GM23338 (cell line): Measurements from ENCODE around the gene PDE4D. TPM values are rescaled to one million over a fixed set of nuclear protein-coding genes. Genes with fewer than 3 reads are reported as not detected.

Source experiments
- ATAC-seq: fragments of 200-7000 bp; cut with Tn5 transposase; 3 replicates; pipeline ENCODE4 v1.9.1; 2020
- DNase-seq: peaks from one replicate; pipeline ENCODE4 v3.0.0-alpha.2; 2015; ENCODE audit warnings: low spot score
- H2AFZ ChIP-seq: fragments of 200-600 bp; sonication (generic); 2 replicates; pipeline ENCODE4 v1.8.0; 2016; ENCODE audit warnings: antibody characterized with exemption, mild to moderate bottlenecking, moderate library complexity
- H3F3A ChIP-seq: fragments of 200-600 bp; sonication (generic); replicated peaks from 2 replicates; pipeline ENCODE4 v1.8.0; 2017; ENCODE audit warnings: antibody characterized with exemption, mixed run types, low read depth
- H3K27ac ChIP-seq: fragments of 200-600 bp; sonication (generic); 2 replicates; pipeline ENCODE4 v1.6.1; 2016; ENCODE audit warnings: low read depth
- H3K27me3 ChIP-seq: fragments of 200-600 bp; sonication (generic); 2 replicates; pipeline ENCODE4 v1.8.0; 2016; ENCODE audit warnings: mild to moderate bottlenecking, mixed run types, moderate library complexity; ENCODE audit not compliant: insufficient read depth
- H3K36me3 ChIP-seq: fragments of 200-600 bp; sonication (generic); 2 replicates; pipeline ENCODE4 v1.8.0; 2016; ENCODE audit warnings: mild to moderate bottlenecking; ENCODE audit not compliant: insufficient read depth
- H3K4me1 ChIP-seq: fragments of 200-600 bp; sonication (generic); 2 replicates; pipeline ENCODE4 v1.8.0; 2016; ENCODE audit warnings: mild to moderate bottlenecking, moderate library complexity; ENCODE audit not compliant: insufficient read depth
- H3K4me2 ChIP-seq: fragments of 200-600 bp; sonication (generic); 2 replicates; pipeline ENCODE4 v1.7.1; 2017; ENCODE audit warnings: mixed run types
- H3K4me3 ChIP-seq: fragments of 200-600 bp; sonication (generic); 2 replicates; pipeline ENCODE4 v1.6.1; 2016; ENCODE audit warnings: mixed run types
- H3K79me2 ChIP-seq: fragments of 200-600 bp; sonication (generic); replicated peaks from 2 replicates; pipeline ENCODE4 v1.8.0; 2017; ENCODE audit warnings: mild to moderate bottlenecking; ENCODE audit not compliant: insufficient read depth
- H3K9me2 ChIP-seq: fragments of 200-600 bp; sonication (generic); 2 replicates; pipeline ENCODE4 v1.8.0; 2017; ENCODE audit not compliant: insufficient read depth
- H4K20me1 ChIP-seq: fragments of 200-600 bp; sonication (generic); replicated peaks from 2 replicates; pipeline ENCODE4 v1.8.0; 2017; ENCODE audit warnings: mild to moderate bottlenecking; ENCODE audit not compliant: insufficient read depth
- H3K27ac Mint-ChIP-seq: 2 replicates; pipeline ENCODE4 v1.8.0; 2020; ENCODE audit warnings: inconsistent platforms, mild to moderate bottlenecking, moderate library complexity, mixed read lengths
- H3K27me3 Mint-ChIP-seq: 3 replicates; pipeline ENCODE4 v1.8.0; 2022; ENCODE audit warnings: low read depth, mild to moderate bottlenecking, moderate library complexity, mixed read lengths, inconsistent platforms; ENCODE audit not compliant: insufficient read depth, poor library complexity
- H3K36me3 Mint-ChIP-seq: 3 replicates; pipeline ENCODE4 v1.8.0; 2021; ENCODE audit warnings: low read depth, mild to moderate bottlenecking, inconsistent platforms, moderate library complexity, mixed read lengths
- H3K4me1 Mint-ChIP-seq: 3 replicates; pipeline ENCODE4 v1.8.0; 2020; ENCODE audit warnings: mild to moderate bottlenecking, inconsistent platforms, mixed read lengths
- H3K4me3 Mint-ChIP-seq: 3 replicates; pipeline ENCODE4 v1.8.0; 2021; ENCODE audit warnings: moderate library complexity, mild to moderate bottlenecking, inconsistent platforms, mixed read lengths
- H3K9me3 Mint-ChIP-seq: 3 replicates; pipeline ENCODE4 v1.8.0; 2020; ENCODE audit warnings: moderate library complexity, mild to moderate bottlenecking, inconsistent platforms, mixed read lengths
- CTCF ChIP-seq, 2 experiments: fragments of 200-600 bp in 1 of 2; sonication (generic) in 1 of 2; conservative IDR thresholded peaks; 2 replicates each; pipeline versions ENCODE4 v1.5.1 to v1.6.1; 2016 to 2017; ENCODE audit warnings: antibody characterized with exemption in 2 of 2, low read depth in 2 of 2, mild to moderate bottlenecking in 2 of 2, moderate library complexity in 1 of 2
- ETS1 ChIP-seq: IDR thresholded peaks from 2 replicates; pipeline ENCODE4 v1.6.1; 2016; ENCODE audit warnings: antibody characterized with exemption
- EZH2 ChIP-seq: fragments of 200-600 bp; sonication (generic); IDR thresholded peaks from one replicate; pipeline ENCODE4 v1.8.0; 2017; ENCODE audit warnings: antibody characterized with exemption, mild to moderate bottlenecking, low read depth; ENCODE audit not compliant: unreplicated experiment
- EZH2phosphoT487 ChIP-seq: fragments of 200-600 bp; sonication (generic); IDR thresholded peaks from one replicate; pipeline ENCODE4 v1.8.1; 2018; ENCODE audit warnings: antibody characterized with exemption; ENCODE audit not compliant: unreplicated experiment
- NANOG ChIP-seq: IDR thresholded peaks from 2 replicates; pipeline ENCODE4 v1.6.1; 2016; ENCODE audit warnings: antibody characterized with exemption, borderline replicate concordance
- POLR2AphosphoS5 ChIP-seq: IDR thresholded peaks from 2 replicates; pipeline ENCODE4 v1.6.1; 2016; ENCODE audit warnings: antibody characterized with exemption, low read depth
- REST ChIP-seq: IDR thresholded peaks from one replicate; pipeline ENCODE4 v1.6.1; 2018; ENCODE audit warnings: antibody characterized with exemption; ENCODE audit not compliant: unreplicated experiment
- STAT1 ChIP-seq: IDR thresholded peaks from one replicate; pipeline ENCODE4 v1.6.1; 2016; ENCODE audit warnings: antibody characterized with exemption; ENCODE audit not compliant: unreplicated experiment
- ZNF114 ChIP-seq: fragments of 250-450 bp; sonication (Bioruptor Pico); IDR thresholded peaks from 2 replicates; pipeline ENCODE4 v1.5.0; 2020; ENCODE audit warnings: mild to moderate bottlenecking, moderate library complexity
- ZNF331 ChIP-seq: fragments of 250-450 bp; sonication (Bioruptor Pico); IDR thresholded peaks from 2 replicates; pipeline ENCODE4 v1.5.0; 2020; ENCODE audit warnings: low read depth, mild to moderate bottlenecking, moderate library complexity
- polyA plus RNA-seq: library from polyadenylated mRNA; unstranded; fragments of >200 nt; fragmentation: Nextera tagmentation; extraction: Ambion mirVana; gene quantifications from 2 replicates; pipeline ENCODE4 v1.2.1, GENCODE V29; 2016
- total RNA-seq: library from RNA; depleted of rRNA; stranded (reverse); fragments of >200 nt; shearing (Covaris generic); gene quantifications from 2 replicates; pipeline ENCODE4 v1.2.3, GENCODE V29; 2014

Gene PDE4D
- total and polyA plus RNA-seq, 2 experiments from 2014 or later = 2.1 to 4.7 TPM

DNA sequence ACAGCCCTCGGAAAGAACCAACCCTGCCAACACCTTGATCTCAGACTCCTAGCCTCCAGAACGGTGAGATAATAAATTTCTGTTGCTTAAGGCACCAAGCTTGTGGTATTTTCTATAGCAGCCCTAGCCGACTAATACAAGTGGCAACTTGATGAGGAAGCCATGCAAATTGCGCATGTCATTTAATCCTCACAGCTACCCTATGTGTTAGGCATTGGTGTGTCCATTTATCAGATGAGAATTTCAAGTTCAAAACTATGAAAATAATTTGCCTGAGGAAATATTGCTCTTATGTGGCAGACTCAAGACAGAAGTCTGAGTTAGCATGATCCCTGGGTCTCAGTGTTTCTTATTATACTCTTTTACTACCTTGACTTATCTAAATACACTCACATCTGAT, 264.0 kb downstream of the PDE4D start (continued):
- TF ChIP-seq POLR2AphosphoS5 (no peak), NANOG (no peak)

DNA sequence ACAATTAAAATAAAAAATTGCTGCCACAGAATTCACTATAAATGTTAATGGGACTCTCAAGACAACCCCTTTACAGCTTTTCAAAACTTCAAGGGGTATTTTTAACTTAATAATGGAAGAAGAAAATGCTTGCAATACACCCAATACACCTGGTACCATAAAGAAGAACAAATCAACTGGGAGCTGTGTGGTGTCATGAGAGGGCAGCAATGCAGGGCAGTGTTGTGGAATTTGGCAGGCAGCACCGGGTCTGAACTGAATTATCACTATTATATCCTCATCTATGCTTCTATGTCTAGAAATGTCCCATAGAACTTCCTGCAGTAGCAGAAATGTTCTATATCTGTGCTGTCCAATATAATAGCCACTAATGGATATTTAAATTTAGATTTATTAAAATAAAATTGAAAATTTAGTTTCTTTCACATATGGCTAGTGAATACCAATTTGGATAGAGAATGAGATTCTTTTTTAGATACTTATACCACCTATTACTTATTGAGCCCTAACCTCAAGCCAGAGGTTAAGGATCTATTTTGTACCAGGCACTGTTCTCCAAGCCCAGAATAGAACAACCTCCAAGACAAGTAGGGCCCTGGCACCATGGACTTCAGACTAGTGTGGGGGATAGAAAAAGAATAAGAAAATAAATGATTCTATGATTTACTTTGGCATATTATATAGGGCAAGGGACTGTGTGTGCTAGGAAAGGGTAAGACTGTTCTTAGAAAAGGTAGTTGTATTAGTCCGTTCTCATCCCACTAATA, 265.3 kb downstream of the PDE4D start:
- H3K27me3 ChIP-seq = no peaks in the 10 kb centered on the region
- H3K4me1 Mint-ChIP-seq = no peaks in the 10 kb centered on the region
- H2AFZ ChIP-seq = no peak overlapping the region
- no peaks in the 10 kb centered on the region for H4K20me1 ChIP-seq
- H3K36me3 ChIP-seq = no peaks in the 10 kb centered on the region
- H3K79me2 ChIP-seq = no peaks in the 10 kb centered on the region
- DNase-seq = no peak
- H3K27me3 Mint-ChIP-seq = peaks cover 2% of the 10 kb centered on the region
- H3K4me3 Mint-ChIP-seq = no peak overlapping the region
- H3K27ac Mint-ChIP-seq = no peak overlapping the region
- ATAC-seq = no peak
- H3K9me2 ChIP-seq = peaks cover 15% of the 10 kb centered on the region
- H3K27ac ChIP-seq = no peak overlapping the region
- 0 out of 3 replicates have a peak, but pooled peaks cover 3% of the 10 kb centered on the region for H3K36me3 Mint-ChIP-seq
- H3K4me3 ChIP-seq = no peak overlapping the region
- H3F3A ChIP-seq = no peaks in the 10 kb centered on the region
- H3K4me1 ChIP-seq = no peaks in the 10 kb centered on the region
- TF ChIP-seq EZH2phosphoT487 (no peak), STAT1 (no peak), ETS1 (no peak), REST (no peak), ZNF114 (no peak), NANOG (no peak), EZH2 (no peak), CTCF (conservative IDR thresholded peaks at IDR 0.05; ENCODE audit: low read depth in 2 of 2) (no peak), ZNF331 (no peak), POLR2AphosphoS5 (no peak)
- peaks cover 6% of the 10 kb centered on the region; the same call in 2 of the 3 replicates for H3K9me3 Mint-ChIP-seq
- no peak overlapping the region for H3K4me2 ChIP-seq
